H1 (cell line): ENCODE data around the gene DENND5B. TPM values are rescaled to one million over a fixed set of nuclear protein-coding genes. Genes with fewer than 3 reads are reported as not detected.

ENCODE experiments used
- CTCF ChIA-PET: fragments of 300-600 bp; sonication (Branson Sonifier 250); formaldehyde crosslinking; loops from one replicate; lab custom pipeline; 2021; ENCODE audit not compliant: partially characterized antibody; lab: Charles Lee
- POLR2A ChIA-PET: fragments of 300-600 bp; sonication (Branson Sonifier 250); formaldehyde crosslinking; loops from one replicate; lab custom pipeline; 2021; ENCODE audit warnings: inconsistent platforms; ENCODE audit not compliant: partially characterized antibody; lab: Charles Lee
- DNase-seq, 2 experiments: peaks; one replicate each; pipeline versions ENCODE4 v3.0.0 to v3.0.0-alpha.2; 2010 to 2022; ENCODE audit warnings: low spot score in 2 of 2, low read depth in 1 of 2, mixed read lengths in 1 of 2
- FAIRE-seq: peaks from 2 replicates; lab custom pipeline; 2011; peaks lifted over from hg19 to GRCh38; lab: Jason Lieb, UNC
- H2AFZ ChIP-seq: 2 replicates; pipeline ENCODE4 v1.8.1; 2012; ENCODE audit warnings: low read length, inconsistent platforms
- H2AK5ac ChIP-seq: 2 replicates; pipeline ENCODE4 v1.6.1; 2013; ENCODE audit warnings: low read depth, low read length
- H2BK120ac ChIP-seq: replicated peaks from 2 replicates; pipeline ENCODE3; 2013; ENCODE audit warnings: low read depth, low read length, inconsistent platforms
- H2BK12ac ChIP-seq: 2 replicates; pipeline ENCODE4 v1.6.1; 2013; ENCODE audit warnings: low read depth, low read length
- H2BK15ac ChIP-seq: 2 replicates; pipeline ENCODE4 v1.6.1; 2013; ENCODE audit warnings: low read length
- H2BK20ac ChIP-seq: 2 replicates; pipeline ENCODE4 v1.6.1; 2013; ENCODE audit warnings: low read length
- H2BK5ac ChIP-seq: 2 replicates; pipeline ENCODE4 v1.6.1; 2013; ENCODE audit warnings: low read depth, low read length
- H3K14ac ChIP-seq: 2 replicates; pipeline ENCODE4 v1.6.1; 2013; ENCODE audit warnings: inconsistent platforms; ENCODE audit not compliant: insufficient read length
- H3K18ac ChIP-seq: 2 replicates; pipeline ENCODE4 v1.6.1; 2013; ENCODE audit warnings: low read length; ENCODE audit errors: extremely low read depth
- H3K23ac ChIP-seq: 2 replicates; pipeline ENCODE4 v1.6.1; 2013; ENCODE audit warnings: inconsistent platforms; ENCODE audit not compliant: insufficient read length
- H3K23me2 ChIP-seq: 2 replicates; pipeline ENCODE4 v1.6.1; 2013; ENCODE audit warnings: low read depth, low read length
- H3K27ac ChIP-seq: 2 replicates; pipeline ENCODE4 v1.6.1; 2011; ENCODE audit warnings: low read depth, low read length, inconsistent platforms
- H3K27me3 ChIP-seq, 4 experiments: replicated peaks in 1 of 4; 1 replicate in 1 of 4; 2 replicates in 3 of 4; pipeline versions ENCODE4 v1.6.1 to v1.8.1; 2011 to 2013; ENCODE audit warnings: low read length in 3 of 4, mild to moderate bottlenecking in 3 of 4, inconsistent platforms in 2 of 4, mixed read lengths in 2 of 4, moderate library complexity in 1 of 4; ENCODE audit not compliant: control insufficient read depth in 3 of 4, insufficient read depth in 3 of 4; ENCODE audit errors: extremely low read depth in 1 of 4
- H3K36me3 ChIP-seq, 4 experiments: 2 replicates each; pipeline versions ENCODE4 v1.6.1 to v1.8.1; 2011 to 2013; ENCODE audit warnings: mild to moderate bottlenecking in 4 of 4, low read length in 3 of 4, moderate library complexity in 2 of 4, control low read depth in 1 of 4, inconsistent platforms in 1 of 4; ENCODE audit not compliant: insufficient read depth in 4 of 4, control insufficient read depth in 2 of 4
- H3K4ac ChIP-seq: replicated peaks from 2 replicates; pipeline ENCODE3; 2013; ENCODE audit warnings: low read length, low read depth, mixed read lengths, inconsistent platforms; ENCODE audit not compliant: insufficient read length
- H3K4me1 ChIP-seq, 4 experiments: replicated peaks in 1 of 4; 1 replicate in 1 of 4; 2 replicates in 3 of 4; pipeline versions ENCODE4 v1.6.1 to v1.8.1; 2011 to 2013; ENCODE audit warnings: low read length in 3 of 4, inconsistent platforms in 2 of 4, mixed read lengths in 1 of 4; ENCODE audit not compliant: insufficient read depth in 4 of 4, control insufficient read depth in 3 of 4
- H3K4me2 ChIP-seq, 2 experiments: 2 replicates each; pipeline versions ENCODE4 v1.6.1 to v1.8.1; 2011 to 2013; ENCODE audit warnings: low read depth in 2 of 2, low read length in 2 of 2, control low read depth in 1 of 2, inconsistent platforms in 1 of 2, mild to moderate bottlenecking in 1 of 2; ENCODE audit not compliant: insufficient read depth in 1 of 2
- H3K4me3 ChIP-seq, 4 experiments: fragments of 200-600, 300-600 bp in 1 of 4; sonication (generic), shearing (Covaris generic), sonication (Bioruptor Twin) in 1 of 4; 2 replicates each; pipeline versions ENCODE4 v1.5.1 to v1.8.1; 2011 to 2016; ENCODE audit warnings: low read length in 4 of 4, low read depth in 3 of 4, control low read depth in 2 of 4, inconsistent platforms in 2 of 4, mild to moderate bottlenecking in 2 of 4, mixed read lengths in 1 of 4, moderate library complexity in 1 of 4; ENCODE audit not compliant: insufficient read depth in 2 of 4; ENCODE audit errors: extremely low read depth in 1 of 4
- H3K56ac ChIP-seq: replicated peaks from 2 replicates; pipeline ENCODE3; 2013; ENCODE audit warnings: low read depth, mild to moderate bottlenecking, mixed read lengths, low read length, inconsistent platforms; ENCODE audit not compliant: insufficient read length
- H3K79me1 ChIP-seq: 2 replicates; pipeline ENCODE4 v1.6.1; 2013; ENCODE audit warnings: low read depth, low read length, control low read depth
- H3K79me2 ChIP-seq, 2 experiments: 2 replicates each; pipeline versions ENCODE4 v1.6.1 to v1.8.1; 2012 to 2013; ENCODE audit warnings: low read length in 2 of 2, mild to moderate bottlenecking in 2 of 2, inconsistent platforms in 1 of 2; ENCODE audit not compliant: insufficient read depth in 2 of 2, control insufficient read depth in 1 of 2
- H3K9ac ChIP-seq, 4 experiments: replicated peaks in 1 of 4; 1 replicate in 1 of 4; 2 replicates in 3 of 4; pipeline versions ENCODE4 v1.6.1 to v1.8.1; 2011 to 2013; ENCODE audit warnings: low read depth in 3 of 4, low read length in 3 of 4, control low read depth in 2 of 4, mild to moderate bottlenecking in 2 of 4, moderate library complexity in 2 of 4, inconsistent platforms in 1 of 4; ENCODE audit errors: extremely low read depth in 1 of 4
- H3K9me3 ChIP-seq, 2 experiments: 2 replicates each; pipeline versions ENCODE4 v1.6.1 to v1.8.1; 2012 to 2013; ENCODE audit warnings: mild to moderate bottlenecking in 2 of 2, moderate library complexity in 2 of 2, control low read depth in 1 of 2, inconsistent platforms in 1 of 2, low read depth in 1 of 2, low read length in 1 of 2, mixed read lengths in 1 of 2; ENCODE audit not compliant: insufficient read depth in 2 of 2
- H4K20me1 ChIP-seq, 2 experiments: replicated peaks in 1 of 2; 2 replicates each; pipeline versions ENCODE3 to v1.8.1; 2011 to 2013; ENCODE audit warnings: inconsistent platforms in 2 of 2, low read length in 2 of 2, mild to moderate bottlenecking in 1 of 2; ENCODE audit not compliant: insufficient read depth in 2 of 2, control insufficient read depth in 1 of 2
- H4K5ac ChIP-seq: 2 replicates; pipeline ENCODE4 v1.6.1; 2013; ENCODE audit warnings: low read length, low read depth, mixed read lengths, inconsistent platforms; ENCODE audit not compliant: insufficient read length
- H4K8ac ChIP-seq: 2 replicates; pipeline ENCODE4 v1.8.0; 2013; ENCODE audit warnings: mild to moderate bottlenecking, moderate library complexity, low read length, inconsistent platforms; ENCODE audit not compliant: insufficient read depth; ENCODE audit errors: extremely low read depth
- H4K91ac ChIP-seq: replicated peaks from 2 replicates; pipeline ENCODE3; 2013; ENCODE audit warnings: low read length, mixed read lengths, inconsistent platforms; ENCODE audit not compliant: insufficient read length
- CTBP2 ChIP-seq: IDR thresholded peaks from 2 replicates; pipeline ENCODE4 v1.7.0; 2011; ENCODE audit warnings: borderline replicate concordance, mild to moderate bottlenecking, moderate library complexity, mixed read lengths, low read length; ENCODE audit not compliant: insufficient read depth, insufficient read length
- KDM5A ChIP-seq: fragments of 200-600 bp; IDR thresholded peaks from 2 replicates; pipeline ENCODE4 v1.7.1; 2012; ENCODE audit warnings: mild to moderate bottlenecking, low read length, inconsistent platforms, mixed read lengths
- SIX5 ChIP-seq: IDR thresholded peaks from 2 replicates; pipeline ENCODE4 v1.6.1; 2011; ENCODE audit warnings: mild to moderate bottlenecking, low read depth, low read length
- WGBS, 2 experiments: shearing (Covaris generic) in 1 of 2; methylation state at CpG; one replicate each; pipeline versions ENCODE4 v1.1.6 to v1.1.7; 2013 to 2015; ENCODE audit warnings: low lambda C conversion rate in 2 of 2, mixed read lengths in 2 of 2, inconsistent platforms in 1 of 2, low coverage in 1 of 2, missing lambda C conversion rate in 1 of 2; ENCODE audit not compliant: insufficient replicate concordance in 2 of 2, insufficient coverage in 1 of 2, insufficient read length in 1 of 2; ENCODE audit errors: extremely low coverage in 1 of 2, missing lambda C conversion rate in 1 of 2; 5-methylcytosine and 5-hydroxymethylcytosine counted together
- polyA plus RNA-seq, 7 experiments: library from polyadenylated mRNA; depleted of rRNA in 3 of 7; stranded (reverse) in 5 of 7; unstranded in 2 of 7; fragments of >200 nt in 5 of 7; fragments of 200-250 nt in 2 of 7; gene quantifications; 1 replicate in 5 of 7; 2 replicates in 1 of 7; 4 replicates in 1 of 7; pipeline versions ENCODE4 v1.2.1 to v1.2.3, GENCODE V29; 2011 to 2013; ENCODE audit warnings: missing spikeins in 2 of 7, mixed read lengths in 2 of 7
- total RNA-seq: library from RNA; stranded (reverse); fragmentation: NEBNext Ultra II Directional; extraction: Animal tissue kit (Norgen Biotek cat#: 25700); gene quantifications from 2 replicates; pipeline ENCODE4 v1.2.1, GENCODE V29; 2021

DENND5B gene
- total and polyA plus RNA-seq, 2 of the 8 experiments (the other 6 are each of a cell fraction or from before 2014, with no cell fraction given), result 13.4 to 20.2 TPM

DNA sequence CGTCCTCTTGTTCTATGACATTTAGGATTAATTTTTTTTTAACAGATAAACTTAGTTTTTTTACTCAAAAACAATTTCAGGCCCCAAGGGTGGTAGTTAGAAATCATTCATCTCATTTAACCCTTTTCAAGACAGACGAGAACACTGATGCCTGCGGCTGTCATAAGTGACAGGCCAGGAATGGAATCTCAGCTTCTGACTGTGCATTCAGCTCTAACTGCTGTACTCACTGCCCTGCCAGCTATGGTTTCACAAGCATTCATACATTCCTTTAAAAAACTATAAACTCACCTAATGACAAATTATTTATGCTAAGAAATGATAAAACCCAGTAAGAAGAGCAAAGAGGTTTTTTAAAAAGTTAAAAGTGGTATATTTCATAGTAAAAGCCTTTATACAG lies 8.8 kb downstream of the DENND5B start:
- DNase-seq (no peak), FAIRE-seq (no peak)
- no peak overlapping the region for H3K27ac ChIP-seq
- H2BK5ac ChIP-seq, result no peak overlapping the region
- no peak overlapping the region for H3K14ac ChIP-seq
- H3K23ac ChIP-seq, result no peak overlapping the region
- no peak overlapping the region for H4K5ac ChIP-seq
- H2BK20ac ChIP-seq, result no peak overlapping the region
- no peak overlapping the region for H3K18ac ChIP-seq
- 94% methylated on average over 3 of the region's 3 CpGs; no CpG with 5 or more reads in 1 of the 2 experiments for WGBS, 2 experiments
- no peak overlapping the region for H4K91ac ChIP-seq
- peaks cover 0 to 67% of the 10 kb centered on the region in 2 experiments; a peak in 2 of 4 replicates for H3K79me2 ChIP-seq
- no peak overlapping the region for H3K56ac ChIP-seq
- no peaks in the 10 kb centered on the region for H3K23me2 ChIP-seq
- H2BK120ac ChIP-seq, result no peak overlapping the region
- H3K79me1 ChIP-seq, result peaks cover 2% of the 10 kb centered on the region; the same call in 1 of the 2 replicates
- no peak overlapping the region for H4K8ac ChIP-seq
- POLR2A ChIA-PET, result interaction anchor here (0.6 kb wide), 1 partner anchor 137 kb away, joined by 3 read pairs; no protein-coding TSS in a partner anchor
- no peak overlapping the region for H2AK5ac ChIP-seq
- H3K9ac ChIP-seq, result no peak overlapping the region
- H3K36me3 ChIP-seq, result no peaks in the 10 kb centered on the region
- CTCF ChIA-PET, result interaction anchor here (1.2 kb wide), 1 partner anchor 309 kb away, joined by 5 read pairs; no protein-coding TSS in a partner anchor
- no peaks in the 10 kb centered on the region for H3K27me3 ChIP-seq
- no peaks in the 10 kb centered on the region for H4K20me1 ChIP-seq
- no peak overlapping the region for H2BK15ac ChIP-seq
- H2BK12ac ChIP-seq, result no peak overlapping the region
- H2AFZ ChIP-seq, result no peak overlapping the region
- no peak overlapping the region for H3K4ac ChIP-seq
- no peak overlapping the region for H3K4me2 ChIP-seq
- H3K4me3 ChIP-seq, result no peak overlapping the region
- H3K4me1 ChIP-seq, result peaks cover 0 to 3% (median 1%) of the 10 kb centered on the region in 4 experiments; a peak in 1 of 7 replicates
- H3K9me3 ChIP-seq, result no peaks in the 10 kb centered on the region
- TF ChIP-seq SIX5, result no peak
- TF ChIP-seq CTBP2, result no peak
- TF ChIP-seq KDM5A, result no peak
